Stimulated activated CD4-positive, alpha-beta T cell treated with anti-CD3 and anti-CD28 coated beads, Interleukin-1b, Interleukin-23, amount 100 ng/mL, for 24 hours (primary cell): ENCODE measurements around the gene ITGB6.

Experiments used
- DNase-seq, 4 experiments: peaks; one replicate each; pipeline ENCODE4 v3.0.0-alpha.2; 2020; ENCODE audit warnings: low read depth in 4 of 4, low spot score in 1 of 4

The ITGB6 gene

DNA sequence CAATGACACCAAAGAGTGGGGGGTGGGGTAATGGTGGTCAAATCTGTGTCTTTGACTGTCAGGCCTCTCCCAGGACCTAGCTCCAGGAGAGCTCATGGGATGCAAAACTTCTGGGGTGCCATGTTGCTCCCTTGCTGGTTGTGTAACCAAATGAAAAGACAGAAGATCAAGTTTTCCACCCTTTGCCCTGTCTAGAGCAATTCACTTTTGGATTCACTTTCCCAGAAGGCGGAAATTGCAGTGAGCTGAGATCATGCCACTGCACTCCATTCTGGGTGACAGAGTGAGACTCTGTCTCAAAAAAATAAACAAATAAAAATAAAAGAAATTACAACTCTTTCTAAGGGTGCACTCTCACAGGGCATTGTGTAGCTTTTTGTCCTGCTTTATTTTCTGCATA lies 102.7 kb downstream of the ITGB6 start:
- DNase-seq: no peak

DNA sequence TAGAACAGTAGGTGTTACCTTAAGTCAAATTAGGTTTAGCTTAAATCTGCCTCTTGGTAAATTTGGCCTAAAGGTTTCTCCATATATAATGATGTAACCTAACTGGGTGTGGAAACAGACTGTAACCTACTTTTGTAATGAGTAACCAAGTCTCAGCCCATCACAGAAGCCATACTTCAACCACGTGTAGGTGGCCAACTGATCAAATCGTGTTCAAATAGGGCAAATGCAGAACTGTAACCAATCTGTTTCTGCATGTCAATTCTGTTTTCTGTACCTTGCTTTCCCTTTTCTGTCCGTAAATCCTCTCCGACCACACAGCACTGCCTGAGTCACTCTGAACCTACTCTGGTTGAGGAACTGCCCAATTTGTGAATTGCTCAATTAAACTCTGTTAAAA lies 103.7 kb downstream of the ITGB6 start:
- DNase-seq: no peak

- no peak for DNase-seq
These were observed 107.6 kb downstream of the ITGB6 start for GRCh38 chr2:160092445-160092844.

- no peak for DNase-seq
These were observed 108.7 kb downstream of the ITGB6 start for GRCh38 chr2:160091381-160091780.

- DNase-seq: no peak
These were observed 112.0 kb downstream of the ITGB6 start for GRCh38 chr2:160087854-160088745.

DNA sequence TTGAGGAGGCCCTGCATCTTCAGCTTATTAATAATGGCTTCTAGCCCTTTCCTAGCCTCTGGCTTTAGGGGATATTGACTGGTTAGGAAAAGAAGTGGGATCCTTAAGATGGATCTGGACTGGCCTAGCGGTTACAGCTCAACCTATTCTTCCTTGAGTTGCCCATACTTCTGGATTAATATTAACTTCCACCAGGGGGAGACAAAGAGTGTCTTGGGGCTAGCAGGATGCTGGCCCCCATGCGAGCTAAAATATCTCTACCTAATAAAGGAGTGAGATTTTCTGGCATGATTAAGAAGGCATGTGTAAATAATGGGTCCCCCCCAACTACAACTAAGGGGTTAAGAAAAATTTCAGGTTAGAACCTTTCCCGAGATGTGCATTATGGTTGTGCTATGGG lies 114.4 kb downstream of the ITGB6 start:
- DNase-seq: no peak

DNA sequence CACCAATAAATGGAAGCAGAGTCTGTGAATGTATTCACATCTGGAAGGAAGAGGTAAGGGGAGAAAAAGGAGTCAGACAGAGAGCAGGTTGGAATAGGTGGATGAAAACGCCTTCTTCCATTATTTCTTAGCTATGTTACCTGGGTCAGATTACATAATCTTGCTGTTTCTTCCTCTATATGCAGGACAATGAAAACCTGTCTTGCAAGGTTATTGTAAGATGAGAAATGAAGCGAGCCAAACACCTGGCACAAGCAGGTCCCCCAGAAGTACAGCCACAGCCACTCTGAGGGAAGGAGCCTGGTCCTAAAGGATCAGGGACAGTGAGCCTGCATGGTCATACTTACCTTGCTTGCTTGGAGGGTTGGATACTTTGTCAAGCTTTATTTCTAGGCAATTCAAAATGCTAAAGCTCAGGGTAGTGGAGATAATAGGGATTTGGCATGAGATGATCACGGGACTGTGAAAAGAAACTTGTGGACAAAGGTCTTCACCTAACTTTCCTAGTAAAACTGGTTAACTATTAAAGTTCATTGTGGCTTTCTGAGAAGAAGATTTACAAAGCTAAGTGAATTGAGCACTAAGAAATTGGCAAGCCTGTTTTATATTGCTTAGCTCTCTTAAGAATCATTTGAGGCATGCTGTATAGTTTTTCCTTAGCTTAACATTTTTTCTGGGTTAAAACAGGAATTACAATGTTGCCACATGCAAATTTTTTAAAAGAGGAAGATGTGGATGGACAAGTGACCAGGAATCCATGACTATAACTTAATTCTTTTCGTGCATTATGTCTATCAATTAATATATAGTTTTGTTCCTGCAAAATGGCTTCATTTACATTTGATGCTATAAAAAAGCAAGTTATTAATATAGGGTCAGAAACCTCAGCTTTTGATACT lies 121.9 kb downstream of the ITGB6 start:
- DNase-seq: no peak

DNA sequence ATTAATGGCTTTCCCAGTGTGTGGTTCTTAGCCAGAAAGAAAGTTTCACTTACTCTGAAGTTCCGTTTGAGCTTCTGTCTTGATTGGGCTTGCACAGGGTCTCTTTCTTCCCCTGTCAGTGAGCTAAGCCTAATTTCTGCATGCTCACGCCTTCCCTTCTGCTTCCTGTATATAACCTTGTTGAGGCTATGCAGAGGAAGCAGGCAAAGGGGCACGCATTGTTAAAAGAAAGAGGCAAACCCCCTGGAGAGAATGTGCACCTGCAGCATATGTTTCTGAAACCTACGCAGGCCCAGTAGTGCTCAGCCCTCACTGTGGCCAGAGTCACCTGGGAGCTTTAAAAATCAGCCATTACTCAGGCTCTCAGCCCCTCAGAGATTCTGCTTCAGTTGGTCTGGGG lies 123.2 kb downstream of the ITGB6 start:
- DNase-seq: no peak

DNA sequence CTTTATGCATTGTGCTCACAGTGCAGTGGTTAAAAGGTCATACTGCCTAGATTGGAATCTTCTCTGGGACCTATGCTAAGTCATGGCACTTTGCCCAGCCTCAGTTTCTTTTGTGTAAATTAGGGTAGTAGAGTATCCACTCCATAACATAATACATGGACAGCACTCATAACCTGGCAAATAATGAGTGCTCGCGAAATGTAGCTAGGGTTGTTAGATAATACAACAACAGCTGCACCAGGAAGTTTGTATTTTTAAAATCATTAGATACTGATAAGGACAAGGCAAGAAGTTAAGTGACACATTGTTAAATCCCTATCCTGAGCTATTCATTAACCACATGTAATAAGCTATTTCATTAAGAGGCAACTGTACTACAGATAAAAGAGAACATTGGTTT lies 123.8 kb downstream of the ITGB6 start:
- no peak for DNase-seq

DNA sequence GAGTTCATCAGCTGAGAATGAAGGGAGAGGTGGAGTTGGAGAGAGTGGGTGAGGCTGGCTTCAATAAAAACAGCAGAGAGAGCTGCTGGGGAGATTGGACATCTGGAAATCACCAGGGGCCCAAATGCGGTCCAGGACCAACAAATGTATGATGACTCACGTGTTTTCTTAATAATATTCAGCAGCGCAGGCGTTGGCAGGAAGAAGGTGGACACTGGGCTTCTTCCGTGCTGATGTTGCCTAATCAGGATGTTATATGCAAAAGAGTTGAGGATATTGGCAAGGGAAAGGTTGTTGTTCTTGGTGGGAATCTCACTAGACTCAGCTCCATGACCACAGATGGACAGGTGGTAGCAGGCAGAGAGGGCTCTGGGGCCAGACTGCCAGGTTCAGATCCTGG lies 124.9 kb downstream of the ITGB6 start:
- DNase-seq: no peak

DNA sequence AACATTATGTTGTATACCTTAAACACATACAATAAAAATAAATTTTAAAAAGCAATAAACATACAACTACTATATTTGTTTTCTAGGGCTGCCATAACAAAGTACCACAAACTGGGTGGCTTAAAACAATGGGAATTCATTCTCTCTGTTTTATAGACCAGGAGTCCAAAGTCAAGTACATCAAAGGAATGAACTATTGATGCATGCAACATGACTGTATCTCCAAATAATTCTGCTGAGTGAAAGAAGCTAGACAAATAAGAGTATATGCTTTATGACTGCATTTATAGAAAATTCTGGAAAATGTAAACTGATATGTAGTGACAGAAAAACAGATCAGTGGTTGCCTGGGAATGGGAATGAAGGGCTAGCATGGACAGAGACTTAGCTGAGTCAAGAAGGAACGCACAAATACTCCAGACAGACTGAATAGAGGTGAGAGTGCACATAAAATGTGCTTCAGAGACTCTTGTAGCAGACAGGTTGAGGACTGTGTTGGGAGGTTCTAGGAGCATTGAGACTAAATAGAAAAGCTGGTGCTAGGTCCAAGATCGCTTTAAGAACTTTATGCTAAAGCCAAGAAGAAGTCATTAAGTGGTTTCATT lies 126.7 kb downstream of the ITGB6 start:
- DNase-seq: no peak

DNA sequence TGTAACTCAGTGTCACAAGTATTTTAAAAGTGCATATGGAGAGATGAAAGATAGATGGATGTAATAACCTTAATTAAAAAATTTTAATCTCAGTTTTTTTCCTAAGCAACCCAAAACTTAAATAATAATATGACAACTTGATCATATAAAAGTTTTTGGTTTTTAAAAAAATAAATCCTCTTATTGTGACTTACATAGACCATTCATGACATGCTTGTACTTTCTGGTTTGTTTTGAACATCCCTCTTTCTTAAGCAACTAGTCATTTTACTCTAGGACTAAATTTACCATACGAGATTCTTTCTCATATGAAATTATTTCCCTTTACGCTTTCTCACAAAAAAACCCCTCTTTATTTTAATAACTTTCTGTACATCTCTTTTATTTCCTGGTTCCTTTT lies 131.2 kb downstream of the ITGB6 start:
- DNase-seq: no peak

- no peak for DNase-seq
These were observed 135.2 kb downstream of the ITGB6 start for GRCh38 chr2:160064916-160065315.

DNA sequence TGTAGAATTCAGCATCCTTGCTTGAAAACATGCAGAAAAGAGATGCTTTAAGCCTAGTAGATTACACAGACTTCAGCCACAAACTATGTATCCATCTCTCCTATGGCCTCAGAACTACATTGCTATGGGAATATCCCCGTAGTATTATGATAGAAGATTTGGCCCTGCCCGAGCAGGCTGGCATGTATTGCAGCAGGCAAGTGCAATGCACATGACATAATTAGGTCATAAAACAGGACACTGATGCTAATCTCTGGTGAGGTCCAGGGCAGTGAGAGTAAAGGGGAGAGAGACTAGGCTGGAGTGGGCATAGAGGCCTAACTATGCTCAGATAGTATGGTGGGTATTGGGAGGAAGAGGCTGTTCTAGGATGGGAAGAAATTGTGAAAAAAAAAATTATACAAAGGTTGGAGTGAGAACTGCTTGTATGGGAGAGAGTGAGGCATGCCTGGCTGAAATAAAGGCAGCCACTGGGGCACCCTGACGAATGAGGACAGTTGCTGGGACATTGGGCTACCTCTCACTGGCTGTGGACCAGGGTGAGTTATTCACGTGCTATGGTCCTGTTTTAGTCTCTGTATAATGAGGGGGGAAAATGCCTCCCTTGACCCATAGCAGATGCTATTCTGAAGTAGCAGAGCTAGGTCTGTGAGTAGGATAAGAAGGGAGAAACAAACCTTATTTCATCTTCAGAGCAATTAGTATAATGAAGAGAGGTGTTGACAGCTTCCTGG lies 136.0 kb downstream of the ITGB6 start:
- no peak for DNase-seq

GRCh38 chr2:160063271-160063670 lies 136.8 kb downstream of the ITGB6 start:
- no peak for DNase-seq

GRCh38 chr2:160062292-160063005 lies 137.6 kb downstream of the ITGB6 start, which contains the start of gene PLA2R1:
TSS of gene PLA2R1 (minus strand) at chr2:160062615. CDS start at chr2:160062403, 212 bp downstream.
- DNase-seq: no peak

- DNase-seq: no peak
These were observed 138.2 kb downstream of the ITGB6 start for GRCh38 chr2:160061944-160062291.

DNA sequence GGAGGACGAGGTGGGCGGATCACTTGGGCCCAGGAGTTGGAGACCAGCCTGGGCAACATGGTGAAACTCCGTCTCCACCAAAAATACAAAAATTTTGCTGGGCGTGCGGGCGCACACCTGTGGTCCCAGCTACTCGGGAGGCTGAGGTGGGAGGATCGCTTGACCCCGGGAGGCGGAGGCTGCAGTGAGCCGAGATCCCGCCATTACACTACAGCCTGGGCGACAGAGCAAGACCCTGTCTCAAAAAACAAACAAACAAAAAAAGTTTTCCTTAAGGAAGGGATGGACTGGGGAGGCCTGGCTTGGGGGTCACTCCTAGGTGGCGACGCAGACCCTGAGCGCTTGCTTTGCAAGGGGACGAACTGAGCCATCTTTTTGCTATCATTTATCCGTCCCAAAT lies 138.5 kb downstream of the ITGB6 start:
- no peak for DNase-seq

DNA sequence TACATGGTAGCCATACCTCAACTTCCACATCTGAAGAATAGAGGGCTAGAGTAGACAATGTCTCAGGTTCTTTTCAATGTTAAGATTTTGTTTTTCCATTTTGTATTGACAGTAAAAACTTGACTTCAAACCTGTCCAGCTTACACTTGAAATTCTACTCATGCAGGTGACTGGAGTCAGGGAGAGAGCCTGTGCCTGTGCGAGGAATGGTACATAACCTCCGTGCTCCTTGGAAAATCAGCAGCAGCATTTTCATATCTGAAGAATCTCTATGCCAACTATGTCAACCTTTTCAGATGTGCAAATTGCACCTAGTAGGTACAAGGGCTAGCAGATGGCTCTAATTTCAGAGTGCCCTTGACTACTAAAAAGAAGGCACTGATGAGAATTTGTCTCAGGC lies 139.8 kb downstream of the ITGB6 start:
- DNase-seq: no peak

DNA sequence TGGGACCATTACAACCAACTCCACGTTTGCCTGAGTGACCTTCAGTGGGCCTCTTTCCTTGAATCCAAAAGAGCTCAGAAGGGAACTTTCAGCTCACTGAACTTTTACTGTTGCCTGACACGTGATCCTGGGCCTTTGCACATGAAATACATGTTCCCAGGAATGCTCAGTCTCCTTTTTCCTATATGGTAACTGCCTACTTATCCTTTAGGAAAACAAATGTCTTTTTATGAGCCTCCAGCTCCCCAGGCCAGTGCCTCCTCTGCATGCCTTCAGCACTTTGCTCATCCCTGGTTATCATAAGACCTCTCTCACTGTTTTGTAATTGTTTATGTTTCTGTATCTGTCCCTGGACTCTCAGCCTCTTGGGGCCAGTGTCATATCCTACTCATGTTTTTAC lies 142.7 kb downstream of the ITGB6 start:
- DNase-seq: no peak
